Karpas-422 (cell line): Measurements from ENCODE around the gene DENND6A. TPM values are rescaled to one million over a fixed set of nuclear protein-coding genes. Genes with fewer than 3 reads are reported as not detected.
A peak's percentile ranks its signal among the peaks of the same experiment; 100 is the strongest.

Experiments
- DNase-seq: peaks from one replicate; pipeline ENCODE4 v3.0.0-alpha.2; 2015
- H2AFZ ChIP-seq: fragments of 200-600 bp; sonication (generic); 2 replicates; pipeline ENCODE4 v1.6.1; 2014; ENCODE audit warnings: antibody characterized with exemption, low read length, mixed read lengths
- H3K27ac ChIP-seq: fragments of 200-600 bp; sonication (generic); 2 replicates; pipeline ENCODE4 v1.5.1; 2014; ENCODE audit warnings: mild to moderate bottlenecking, low read length, moderate library complexity
- H3K27me3 ChIP-seq: fragments of 200-600 bp; sonication (generic); 2 replicates; pipeline ENCODE4 v1.6.1; 2014; ENCODE audit warnings: low read length, mixed read lengths
- H3K36me3 ChIP-seq: fragments of 200-600 bp; sonication (generic); 2 replicates; pipeline ENCODE4 v1.6.1; 2014; ENCODE audit warnings: low read length, mixed read lengths; ENCODE audit not compliant: insufficient read depth
- H3K4me1 ChIP-seq: fragments of 200-600 bp; sonication (generic); 2 replicates; pipeline ENCODE4 v1.6.1; 2014; ENCODE audit warnings: mild to moderate bottlenecking, low read length, mixed read lengths
- H3K4me2 ChIP-seq: fragments of 200-600 bp; sonication (generic); 2 replicates; pipeline ENCODE4 v1.6.1; 2014; ENCODE audit warnings: low read length, low read depth, mild to moderate bottlenecking; ENCODE audit not compliant: poor library complexity, severe bottlenecking
- H3K4me3 ChIP-seq: fragments of 200-600 bp; sonication (generic); 2 replicates; pipeline ENCODE4 v1.5.1; 2014; ENCODE audit warnings: mild to moderate bottlenecking, antibody characterized with exemption, low read length, mixed read lengths
- H3K79me2 ChIP-seq: fragments of 200-600 bp; sonication (generic); 2 replicates; pipeline ENCODE4 v1.6.1; 2014; ENCODE audit warnings: mild to moderate bottlenecking, low read length, mixed read lengths
- H3K9ac ChIP-seq: fragments of 200-600 bp; sonication (generic); 2 replicates; pipeline ENCODE4 v1.6.0; 2014; ENCODE audit warnings: low read length
- H3K9me2 ChIP-seq: fragments of 200-600 bp; sonication (generic), shearing (Covaris generic); replicated peaks from 2 replicates; pipeline ENCODE4 v1.6.0; 2014; ENCODE audit warnings: mild to moderate bottlenecking, low read length, moderate library complexity; ENCODE audit not compliant: insufficient read depth
- H3K9me3 ChIP-seq: fragments of 300-700, 200-600 bp; sonication (generic); 2 replicates; pipeline ENCODE4 v1.6.1; 2014; ENCODE audit warnings: low read length, mixed read lengths
- H4K20me1 ChIP-seq: fragments of 200-600 bp; sonication (generic); 2 replicates; pipeline ENCODE4 v1.6.1; 2014; ENCODE audit warnings: mild to moderate bottlenecking, antibody characterized with exemption, low read length, low read depth; ENCODE audit not compliant: insufficient read depth
- total RNA-seq: library from RNA; depleted of rRNA; stranded (reverse); fragments of >200 nt; shearing (Covaris generic); gene quantifications from 2 replicates; pipeline ENCODE4 v1.2.3, GENCODE V29; 2014; ENCODE audit warnings: low replicate concordance

The DENND6A gene
- total RNA-seq, 1 experiment from 2014 or later = 61.4 TPM

GRCh38 chr3:57597127-57597923 is 95.6 kb downstream of the DENND6A start, which contains the start of gene ARF4:
TSS of gene ARF4 (minus strand) at chr3:57597344. CDS start at chr3:57597140, 204 bp downstream.
- Histone ChIP-seq H2AFZ (no peak within 1 kb of the TSS; the same call in 1 of the 2 replicates), H3K79me2 (peaks cover 67% of the 10 kb centered on the region), H3K27me3 (no peaks in the 10 kb centered on the region), H4K20me1 (no peaks in the 10 kb centered on the region; the same call in 1 of the 2 replicates), H3K4me2 (peak within 1 kb of the TSS; percentile 93), H3K9me3 (no peaks in the 10 kb centered on the region), H3K9ac (peak within 1 kb of the TSS; percentile 91), H3K27ac (peak within 1 kb of the TSS; percentile 89), H3K4me3 (peak within 1 kb of the TSS; percentile 93), H3K36me3 (peaks cover 13% of the 10 kb centered on the region; the same call in 1 of the 2 replicates), H3K4me1 (peaks cover 27% of the 10 kb centered on the region), H3K9me2 (no peaks in the 10 kb centered on the region)
- DNase-seq = peak; percentile 99

- no peaks in the 10 kb centered on the region for H3K9me3 ChIP-seq
- no peaks in the 10 kb centered on the region for H3K27me3 ChIP-seq
- H3K4me1 ChIP-seq = peaks cover 27% of the 10 kb centered on the region
- peak; percentile 76 for DNase-seq
- H3K9me2 ChIP-seq = no peaks in the 10 kb centered on the region
- H3K79me2 ChIP-seq = peaks cover 74% of the 10 kb centered on the region
- peak overlapping the region; percentile 93 for H3K4me3 ChIP-seq
- peaks cover 16% of the 10 kb centered on the region; the same call in 1 of the 2 replicates for H3K36me3 ChIP-seq
- peak overlapping the region; percentile 93 for H3K4me2 ChIP-seq
- peak overlapping the region; percentile 72 for H3K27ac ChIP-seq
- no peaks in the 10 kb centered on the region; the same call in 1 of the 2 replicates for H4K20me1 ChIP-seq
- H2AFZ ChIP-seq = no peak overlapping the region
- peak overlapping the region; percentile 91 for H3K9ac ChIP-seq
Observed at GRCh38 chr3:57596495-57597126, 96.3 kb downstream of the DENND6A start.

- DNase-seq = no peak
- Histone ChIP-seq H3K4me3 (no peak overlapping the region), H3K4me1 (peaks cover 26% of the 10 kb centered on the region), H3K4me2 (peak overlapping the region; percentile 93), H3K36me3 (peaks cover 19% of the 10 kb centered on the region; the same call in 1 of the 2 replicates), H3K27ac (no peak overlapping the region), H3K9me2 (no peaks in the 10 kb centered on the region), H4K20me1 (no peaks in the 10 kb centered on the region; the same call in 1 of the 2 replicates), H3K79me2 (peaks cover 92% of the 10 kb centered on the region), H2AFZ (no peak overlapping the region), H3K9ac (no peak overlapping the region), H3K27me3 (no peaks in the 10 kb centered on the region), H3K9me3 (no peaks in the 10 kb centered on the region)
Observed at GRCh38 chr3:57594576-57594975, 98.3 kb downstream of the DENND6A start.

- Histone ChIP-seq H2AFZ (no peak overlapping the region), H3K79me2 (peaks cover 93% of the 10 kb centered on the region), H3K4me3 (no peak overlapping the region), H3K9ac (no peak overlapping the region), H3K9me2 (no peaks in the 10 kb centered on the region), H3K27me3 (no peaks in the 10 kb centered on the region), H3K27ac (no peak overlapping the region), H4K20me1 (no peaks in the 10 kb centered on the region; the same call in 1 of the 2 replicates), H3K4me2 (no peak overlapping the region), H3K4me1 (peaks cover 22% of the 10 kb centered on the region), H3K36me3 (peaks cover 19% of the 10 kb centered on the region; the same call in 1 of the 2 replicates), H3K9me3 (no peaks in the 10 kb centered on the region)
- DNase-seq = no peak
Observed at GRCh38 chr3:57594144-57594543, 98.7 kb downstream of the DENND6A start.

- no peaks in the 10 kb centered on the region for H3K9me3 ChIP-seq
Observed at GRCh38 chr3:57592306-57592705, 100.6 kb downstream of the DENND6A start.

GRCh38 chr3:57587905-57588304 is 105.0 kb downstream of the DENND6A start:
- H3K4me2 ChIP-seq = no peak overlapping the region
- H3K36me3 ChIP-seq = peaks cover 24% of the 10 kb centered on the region; the same call in 1 of the 2 replicates
- H3K4me3 ChIP-seq = no peak overlapping the region
- no peaks in the 10 kb centered on the region for H3K9me2 ChIP-seq
- no peaks in the 10 kb centered on the region for H3K9me3 ChIP-seq
- H2AFZ ChIP-seq = no peak overlapping the region
- H4K20me1 ChIP-seq = peaks cover 17% of the 10 kb centered on the region
- no peaks in the 10 kb centered on the region for H3K27me3 ChIP-seq
- H3K9ac ChIP-seq = no peak overlapping the region
- peaks cover 96% of the 10 kb centered on the region for H3K79me2 ChIP-seq
- DNase-seq = no peak
- H3K27ac ChIP-seq = peak overlapping the region; percentile 0; the same call in 1 of the 2 replicates
- peaks cover 23% of the 10 kb centered on the region for H3K4me1 ChIP-seq

More at GRCh38 chr3:57592306-57592705, 100.6 kb downstream of the DENND6A start:
- Histone ChIP-seq H3K4me3 (no peak overlapping the region), H3K27me3 (no peaks in the 10 kb centered on the region), H3K36me3 (peaks cover 19% of the 10 kb centered on the region; the same call in 1 of the 2 replicates), H2AFZ (no peak overlapping the region), H3K79me2 (peaks cover 96% of the 10 kb centered on the region), H3K4me2 (no peak overlapping the region), H4K20me1 (no peaks in the 10 kb centered on the region; the same call in 1 of the 2 replicates), H3K9ac (no peak overlapping the region), H3K27ac (no peak overlapping the region), H3K9me2 (no peaks in the 10 kb centered on the region), H3K4me1 (peaks cover 26% of the 10 kb centered on the region)
- no peak for DNase-seq

GRCh38 chr3:57586778-57587177 is 106.1 kb downstream of the DENND6A start:
- no peak overlapping the region for H2AFZ ChIP-seq
- H3K27me3 ChIP-seq = no peaks in the 10 kb centered on the region
- peaks cover 31% of the 10 kb centered on the region for H3K4me1 ChIP-seq
- H3K9me3 ChIP-seq = no peaks in the 10 kb centered on the region
- H3K4me3 ChIP-seq = no peak overlapping the region
- H3K9ac ChIP-seq = no peak overlapping the region
- H3K9me2 ChIP-seq = no peaks in the 10 kb centered on the region
- H3K36me3 ChIP-seq = peaks cover 24% of the 10 kb centered on the region; the same call in 1 of the 2 replicates
- no peak for DNase-seq
- H4K20me1 ChIP-seq = peaks cover 20% of the 10 kb centered on the region
- H3K27ac ChIP-seq = no peak overlapping the region
- no peak overlapping the region for H3K4me2 ChIP-seq
- H3K79me2 ChIP-seq = peaks cover 96% of the 10 kb centered on the region

- no peak for DNase-seq
- H3K36me3 ChIP-seq = peaks cover 44% of the 10 kb centered on the region
- peaks cover 43% of the 10 kb centered on the region for H3K4me1 ChIP-seq
- no peak overlapping the region for H3K4me3 ChIP-seq
- H3K4me2 ChIP-seq = no peak overlapping the region
- no peaks in the 10 kb centered on the region for H3K27me3 ChIP-seq
- H3K79me2 ChIP-seq = peaks cover 98% of the 10 kb centered on the region
- H3K27ac ChIP-seq = peak overlapping the region; percentile 63
- H2AFZ ChIP-seq = no peak overlapping the region
- H3K9me3 ChIP-seq = no peaks in the 10 kb centered on the region
- no peak overlapping the region for H3K9ac ChIP-seq
- no peaks in the 10 kb centered on the region for H3K9me2 ChIP-seq
- peaks cover 20% of the 10 kb centered on the region for H4K20me1 ChIP-seq
Observed at GRCh38 chr3:57583544-57583943, 109.3 kb downstream of the DENND6A start.
